Measurements from ENCODE around the gene SCNN1B. TPM values are rescaled to one million over a fixed set of nuclear protein-coding genes. Genes with fewer than 3 reads are reported as not detected.

Gene SCNN1B
- total RNA-seq, 1 experiment from 2014 or later = not detected

DNA sequence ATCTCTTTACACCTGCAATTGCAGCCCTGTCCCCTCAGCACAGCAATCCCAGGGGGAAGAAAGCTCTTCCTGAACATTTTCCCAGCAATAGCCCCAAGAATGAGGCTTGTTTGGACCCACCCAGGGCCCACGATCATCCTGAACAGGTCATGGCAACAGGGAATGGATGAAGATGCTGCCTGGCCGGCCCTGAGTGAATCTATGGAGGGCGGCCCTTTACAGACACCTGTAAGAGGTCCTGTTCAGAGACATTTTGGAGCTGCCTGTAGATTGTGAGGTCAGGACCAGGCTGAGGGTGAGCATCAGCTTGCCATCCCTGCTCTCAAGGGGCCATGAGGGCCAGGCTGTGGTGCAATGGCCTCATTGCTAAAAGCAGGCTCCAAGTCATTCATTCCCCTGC, 81.8 kb downstream of the SCNN1B start:
- BruUV-seq (replicated peaks) = no TSS peak
- ChIA-PET CTCF (no interaction called here), POLR2A (no interaction called here)
- TF ChIP-seq, protein P1, sequence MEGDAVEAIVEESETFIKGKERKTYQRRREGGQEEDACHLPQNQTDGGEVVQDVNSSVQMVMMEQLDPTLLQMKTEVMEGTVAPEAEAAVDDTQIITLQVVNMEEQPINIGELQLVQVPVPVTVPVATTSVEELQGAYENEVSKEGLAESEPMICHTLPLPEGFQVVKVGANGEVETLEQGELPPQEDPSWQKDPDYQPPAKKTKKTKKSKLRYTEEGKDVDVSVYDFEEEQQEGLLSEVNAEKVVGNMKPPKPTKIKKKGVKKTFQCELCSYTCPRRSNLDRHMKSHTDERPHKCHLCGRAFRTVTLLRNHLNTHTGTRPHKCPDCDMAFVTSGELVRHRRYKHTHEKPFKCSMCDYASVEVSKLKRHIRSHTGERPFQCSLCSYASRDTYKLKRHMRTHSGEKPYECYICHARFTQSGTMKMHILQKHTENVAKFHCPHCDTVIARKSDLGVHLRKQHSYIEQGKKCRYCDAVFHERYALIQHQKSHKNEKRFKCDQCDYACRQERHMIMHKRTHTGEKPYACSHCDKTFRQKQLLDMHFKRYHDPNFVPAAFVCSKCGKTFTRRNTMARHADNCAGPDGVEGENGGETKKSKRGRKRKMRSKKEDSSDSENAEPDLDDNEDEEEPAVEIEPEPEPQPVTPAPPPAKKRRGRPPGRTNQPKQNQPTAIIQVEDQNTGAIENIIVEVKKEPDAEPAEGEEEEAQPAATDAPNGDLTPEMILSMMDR (IDR thresholded peaks at IDR 0.05; ENCODE audit: insufficient read depth in 1 of 2, low read depth in 1 of 2, low read length in 1 of 2, severe bottlenecking in 1 of 2, unreplicated experiment in 1 of 2) = no peak
- intact Hi-C loops (cut with micrococcal nuclease; ENCODE audit: unreplicated experiment) = no loop called here
- peaks cover 7% of the 10 kb centered on the region for H3K27me3 Mint-ChIP-seq (ENCODE audit: insufficient read depth, unreplicated experiment)
- H3K36me3 Mint-ChIP-seq (ENCODE audit: insufficient read depth, unreplicated experiment) = peaks cover 9% of the 10 kb centered on the region
- H3K4me3 Mint-ChIP-seq (ENCODE audit: unreplicated experiment) = no peak overlapping the region
- H3K9me3 ChIP-seq = no peaks in the 10 kb centered on the region
- H3K4me3 ChIP-seq (ENCODE audit: low read depth, low read length) = no peak overlapping the region
- H3K4me1 Mint-ChIP-seq (ENCODE audit: low read depth, unreplicated experiment) = no peaks in the 10 kb centered on the region
- no peak for DNase-seq
- H3K27me3 ChIP-seq (replicated peaks; ENCODE audit: control insufficient read depth, insufficient read depth, low read length) = no peaks in the 10 kb centered on the region
- H3K4me1 ChIP-seq = no peaks in the 10 kb centered on the region
- H3K36me3 ChIP-seq (ENCODE audit: control insufficient read depth, insufficient read depth, low read length) = no peaks in the 10 kb centered on the region
- no peaks in the 10 kb centered on the region for H3K9me3 Mint-ChIP-seq (ENCODE audit: unreplicated experiment)
- no peak overlapping the region for H3K27ac Mint-ChIP-seq (ENCODE audit: unreplicated experiment)

- intact Hi-C loops (cut with micrococcal nuclease; ENCODE audit: unreplicated experiment) = no loop called here
- POLR2A ChIA-PET = no interaction called here
- H3K9me3 ChIP-seq = no peaks in the 10 kb centered on the region
- CTCF ChIA-PET = no interaction called here
- H3K27ac Mint-ChIP-seq (ENCODE audit: unreplicated experiment) = no peak overlapping the region
- H3K27me3 ChIP-seq (replicated peaks; ENCODE audit: control insufficient read depth, insufficient read depth, low read length) = no peaks in the 10 kb centered on the region
- TF ChIP-seq, protein P1 (IDR thresholded peaks at IDR 0.05; ENCODE audit: insufficient read depth in 1 of 2, low read depth in 1 of 2, low read length in 1 of 2, severe bottlenecking in 1 of 2, unreplicated experiment in 1 of 2) = no peak
- H3K4me1 ChIP-seq = no peaks in the 10 kb centered on the region
- DNase-seq = no peak
- H3K9me3 Mint-ChIP-seq (ENCODE audit: unreplicated experiment) = no peaks in the 10 kb centered on the region
- no peaks in the 10 kb centered on the region for H3K27me3 Mint-ChIP-seq (ENCODE audit: insufficient read depth, unreplicated experiment)
- H3K4me3 ChIP-seq (ENCODE audit: low read depth, low read length) = no peak overlapping the region
- peaks cover 16% of the 10 kb centered on the region for H3K36me3 Mint-ChIP-seq (ENCODE audit: insufficient read depth, unreplicated experiment)
- no peaks in the 10 kb centered on the region for H3K36me3 ChIP-seq (ENCODE audit: control insufficient read depth, insufficient read depth, low read length)
- no peaks in the 10 kb centered on the region for H3K4me1 Mint-ChIP-seq (ENCODE audit: low read depth, unreplicated experiment)
- no peak overlapping the region for H3K4me3 Mint-ChIP-seq (ENCODE audit: unreplicated experiment)
- no TSS peak for BruUV-seq (replicated peaks)
Measured at GRCh38 chr16:23384878-23385277, 82.8 kb downstream of the SCNN1B start.

GRCh38 chr16:23385441-23385840, 83.3 kb downstream of the SCNN1B start:
- POLR2A ChIA-PET = no interaction called here

More at GRCh38 chr16:23385441-23385840, 83.3 kb downstream of the SCNN1B start:
- intact Hi-C loops (cut with micrococcal nuclease; ENCODE audit: unreplicated experiment) = no loop called here
- CTCF ChIA-PET = no interaction called here
- Histone ChIP-seq H3K4me3 (ENCODE audit: low read depth, low read length) (no peak overlapping the region), H3K9me3 (no peaks in the 10 kb centered on the region), H3K36me3 (ENCODE audit: control insufficient read depth, insufficient read depth, low read length) (no peaks in the 10 kb centered on the region), H3K4me1 (no peaks in the 10 kb centered on the region), H3K27me3 (replicated peaks; ENCODE audit: control insufficient read depth, insufficient read depth, low read length) (no peaks in the 10 kb centered on the region)
- no TSS peak for BruUV-seq (replicated peaks)
- H3K27ac Mint-ChIP-seq (ENCODE audit: unreplicated experiment) = no peak overlapping the region
- H3K27me3 Mint-ChIP-seq (ENCODE audit: insufficient read depth, unreplicated experiment) = no peaks in the 10 kb centered on the region
- no peaks in the 10 kb centered on the region for H3K4me1 Mint-ChIP-seq (ENCODE audit: low read depth, unreplicated experiment)
- TF ChIP-seq, protein P1 (IDR thresholded peaks at IDR 0.05; ENCODE audit: insufficient read depth in 1 of 2, low read depth in 1 of 2, low read length in 1 of 2, severe bottlenecking in 1 of 2, unreplicated experiment in 1 of 2) = no peak
- peaks cover 16% of the 10 kb centered on the region for H3K36me3 Mint-ChIP-seq (ENCODE audit: insufficient read depth, unreplicated experiment)
- H3K9me3 Mint-ChIP-seq (ENCODE audit: unreplicated experiment) = no peaks in the 10 kb centered on the region
- H3K4me3 Mint-ChIP-seq (ENCODE audit: unreplicated experiment) = no peak overlapping the region
- DNase-seq = no peak
